Endothelial cell of umbilical vein (primary cell): Measurements from ENCODE around the gene NAV2. TPM values are rescaled to one million over a fixed set of nuclear protein-coding genes. Genes with fewer than 3 reads are reported as not detected.

Experiments used
- BruUV-seq: library from RNA; stranded (reverse); fragments of 400-500 nt; replicated peaks from 2 replicates; lab custom pipeline; 2021; lab: Mats Ljungman, UMichigan
- CTCF ChIA-PET: fragments of 300-600, 350-600 bp; sonication (Branson Sonifier 250); formaldehyde crosslinking; loops from one replicate; lab custom pipeline; 2021; ENCODE audit warnings: antibody characterized with exemption, inconsistent platforms; lab: Charles Lee
- POLR2A ChIA-PET: fragments of 300-600, 350-600 bp; sonication (Branson Sonifier 250); formaldehyde crosslinking; loops from one replicate; lab custom pipeline; 2021; ENCODE audit warnings: antibody characterized with exemption, inconsistent platforms; lab: Charles Lee
- DNase-seq: peaks from one replicate; pipeline ENCODE4 v3.0.0-alpha.2; 2011; ENCODE audit warnings: low read depth, low spot score
- FAIRE-seq: peaks from 2 replicates; lab custom pipeline; 2011; peaks lifted over from hg19 to GRCh38; lab: Jason Lieb, UNC
- H2AFZ ChIP-seq: 2 replicates; pipeline ENCODE4 v1.6.0; 2012; ENCODE audit warnings: low read depth, low read length, control low read depth, inconsistent platforms
- H3K27ac ChIP-seq: 2 replicates; pipeline ENCODE4 v1.5.1; 2011; ENCODE audit warnings: low read depth, mild to moderate bottlenecking, control low read depth, low read length, moderate library complexity; ENCODE audit not compliant: insufficient read depth
- H3K27me3 ChIP-seq, 2 experiments: 2 replicates each; pipeline versions ENCODE4 v1.6.0 to v1.6.1; 2011; ENCODE audit warnings: low read length in 2 of 2, mixed read lengths in 1 of 2; ENCODE audit not compliant: control insufficient read depth in 2 of 2, insufficient read depth in 2 of 2
- H3K36me3 ChIP-seq, 2 experiments: 2 replicates in 1 of 2; 3 replicates in 1 of 2; pipeline ENCODE4 v1.5.1; 2011; ENCODE audit warnings: low read length in 2 of 2, mild to moderate bottlenecking in 1 of 2, moderate library complexity in 1 of 2; ENCODE audit not compliant: control insufficient read depth in 2 of 2, insufficient read depth in 2 of 2; ENCODE audit errors: extremely low read depth in 1 of 2
- H3K4me1 ChIP-seq: 3 replicates; pipeline ENCODE4 v1.5.1; 2011; ENCODE audit warnings: mild to moderate bottlenecking, low read length; ENCODE audit not compliant: control insufficient read depth, insufficient read depth; ENCODE audit errors: extremely low read depth
- H3K4me2 ChIP-seq: 2 replicates; pipeline ENCODE4 v1.6.1; 2011; ENCODE audit warnings: low read length, control low read depth, mixed read lengths; ENCODE audit not compliant: insufficient read depth
- H3K4me3 ChIP-seq, 3 experiments: fragments of 200-600 bp in 1 of 3; sonication (generic), shearing (Covaris generic) in 1 of 3; replicated peaks in 1 of 3; 2 replicates each; pipeline ENCODE4 v1.5.1; 2011 to 2016; ENCODE audit warnings: control low read depth in 3 of 3, low read length in 3 of 3, mild to moderate bottlenecking in 2 of 3, inconsistent platforms in 1 of 3, low read depth in 1 of 3, moderate library complexity in 1 of 3; ENCODE audit not compliant: insufficient read depth in 1 of 3
- H3K79me2 ChIP-seq: 2 replicates; pipeline ENCODE4 v1.6.0; 2012; ENCODE audit warnings: low read length, inconsistent platforms; ENCODE audit not compliant: control insufficient read depth, insufficient read depth
- H3K9ac ChIP-seq: replicated peaks from 2 replicates; pipeline ENCODE3; 2011; ENCODE audit warnings: low read length, control low read depth; ENCODE audit not compliant: insufficient read depth; ENCODE audit errors: extremely low read depth
- H3K9me1 ChIP-seq: replicated peaks from 3 replicates; pipeline ENCODE4 v1.6.0; 2011; ENCODE audit warnings: mild to moderate bottlenecking, low read length; ENCODE audit not compliant: control insufficient read depth, insufficient read depth; ENCODE audit errors: extremely low read depth
- H3K9me3 ChIP-seq: replicated peaks from 2 replicates; pipeline ENCODE4 v1.5.1; 2012; ENCODE audit warnings: low read length, inconsistent platforms; ENCODE audit not compliant: control insufficient read depth, insufficient read depth
- H4K20me1 ChIP-seq: replicated peaks from 2 replicates; pipeline ENCODE3; 2011; ENCODE audit warnings: mild to moderate bottlenecking, low read length; ENCODE audit not compliant: control insufficient read depth, insufficient read depth; ENCODE audit errors: extremely low read depth
- EZH2 ChIP-seq: IDR thresholded peaks from 2 replicates; pipeline ENCODE4 v1.6.1; 2012; ENCODE audit warnings: borderline replicate concordance, low read depth, mild to moderate bottlenecking, moderate library complexity, low read length, inconsistent platforms; ENCODE audit not compliant: severe bottlenecking
- FOS ChIP-seq: IDR thresholded peaks from 2 replicates; pipeline ENCODE4 v1.6.1; 2011; ENCODE audit warnings: mild to moderate bottlenecking, low read length, moderate library complexity, borderline replicate concordance; ENCODE audit not compliant: insufficient read depth
- GATA2 ChIP-seq: IDR thresholded peaks from 2 replicates; pipeline ENCODE4 v1.7.0; 2011; ENCODE audit warnings: low read depth, mild to moderate bottlenecking, moderate library complexity, mixed read lengths, low read length; ENCODE audit not compliant: insufficient read length, insufficient read depth
- JUN ChIP-seq: IDR thresholded peaks from 2 replicates; pipeline ENCODE4 v1.6.1; 2011; ENCODE audit warnings: borderline replicate concordance, low read depth; ENCODE audit not compliant: insufficient read length, insufficient read depth
- MYC ChIP-seq: IDR thresholded peaks from one replicate; pipeline ENCODE4 v1.6.1; 2011; ENCODE audit warnings: mild to moderate bottlenecking, low read depth, low read length
- POLR2A ChIP-seq: IDR thresholded peaks from 2 replicates; pipeline ENCODE4 v1.6.1; 2012; ENCODE audit warnings: low read depth, mild to moderate bottlenecking, control low read depth, low read length
- POLR2AphosphoS5 ChIP-seq: IDR thresholded peaks from 2 replicates; pipeline ENCODE4 v1.6.1; 2012; ENCODE audit warnings: low read depth, mild to moderate bottlenecking, control low read depth, low read length, moderate library complexity; ENCODE audit not compliant: insufficient read depth
- dilution Hi-C: fragments of 300-500 bp; cut with MboI; formaldehyde crosslinking; loops from one replicate; pipeline ENCODE4 v1.15.0; 2019; ENCODE audit warnings: low sequenced_read_pairs; ENCODE audit not compliant: extremely low pct_ligation_motif_present
- intact Hi-C: fragments of 100-400 bp; cut with micrococcal nuclease; formaldehyde crosslinking; loops from one replicate; pipeline ENCODE4 v1.10.0; 2022
- polyA plus RNA-seq, 4 experiments: library from polyadenylated mRNA; depleted of rRNA in 3 of 4; stranded (reverse) in 3 of 4; unstranded in 1 of 4; fragments of >200 nt; gene quantifications; 2 replicates each; pipeline versions ENCODE4 v1.2.1 to v1.2.3, GENCODE V29; 2011 to 2012; ENCODE audit warnings: missing spikeins in 1 of 4
- total RNA-seq: library from RNA; stranded (reverse); gene quantifications from 2 replicates; pipeline ENCODE4 v1.2.3, GENCODE V29; 2021
- TF ChIP-seq, protein P1 (sequence below), 2 donors: IDR thresholded peaks; 1 replicate in 1 of 2; 2 replicates in 1 of 2; pipeline ENCODE4 v1.5.1; 2011; ENCODE audit warnings: low read length in 2 of 2, mild to moderate bottlenecking in 2 of 2, moderate library complexity in 2 of 2, control low read depth in 1 of 2, inconsistent platforms in 1 of 2, low read depth in 1 of 2; ENCODE audit not compliant: insufficient read depth in 1 of 2; ENCODE audit errors: extremely low read depth in 1 of 2
- TF ChIP-seq, protein P2 (sequence below): IDR thresholded peaks from 2 replicates; pipeline ENCODE4 v1.6.1; 2011; ENCODE audit not compliant: insufficient read depth, insufficient read length

Gene NAV2
- total and polyA plus RNA-seq, 2 donors (not counting 3 experiments of a cell fraction or from before 2014, with no cell fraction given), result 10.9 to 68.0 TPM

DNA sequence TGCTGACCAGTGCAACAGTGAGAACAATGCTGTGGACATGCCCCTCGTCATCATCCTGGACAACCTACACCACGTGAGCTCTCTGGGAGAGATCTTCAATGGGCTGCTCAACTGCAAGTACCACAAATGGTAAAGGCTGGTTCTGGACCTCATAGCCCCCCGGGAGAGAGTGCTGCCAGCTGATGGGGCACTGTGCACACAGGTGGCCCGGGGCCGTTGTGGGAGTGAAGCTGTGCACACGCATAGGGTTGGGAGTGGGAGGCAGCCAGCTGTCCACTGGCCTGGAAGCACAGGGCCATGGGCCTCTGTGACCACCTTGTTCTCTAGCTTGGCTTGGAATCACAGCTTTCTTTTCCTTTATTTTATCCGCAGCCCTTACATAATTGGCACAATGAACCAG is 390.6 kb downstream of the NAV2 start:
- intact Hi-C loops, result no loop called here
- FAIRE-seq (no peak), DNase-seq (no peak)
- H3K4me3 ChIP-seq, result no peak overlapping the region
- POLR2A ChIA-PET, result no interaction called here
- H3K27me3 ChIP-seq, result no peaks in the 10 kb centered on the region
- H4K20me1 ChIP-seq, result no peaks in the 10 kb centered on the region
- TF ChIP-seq, protein P1, sequence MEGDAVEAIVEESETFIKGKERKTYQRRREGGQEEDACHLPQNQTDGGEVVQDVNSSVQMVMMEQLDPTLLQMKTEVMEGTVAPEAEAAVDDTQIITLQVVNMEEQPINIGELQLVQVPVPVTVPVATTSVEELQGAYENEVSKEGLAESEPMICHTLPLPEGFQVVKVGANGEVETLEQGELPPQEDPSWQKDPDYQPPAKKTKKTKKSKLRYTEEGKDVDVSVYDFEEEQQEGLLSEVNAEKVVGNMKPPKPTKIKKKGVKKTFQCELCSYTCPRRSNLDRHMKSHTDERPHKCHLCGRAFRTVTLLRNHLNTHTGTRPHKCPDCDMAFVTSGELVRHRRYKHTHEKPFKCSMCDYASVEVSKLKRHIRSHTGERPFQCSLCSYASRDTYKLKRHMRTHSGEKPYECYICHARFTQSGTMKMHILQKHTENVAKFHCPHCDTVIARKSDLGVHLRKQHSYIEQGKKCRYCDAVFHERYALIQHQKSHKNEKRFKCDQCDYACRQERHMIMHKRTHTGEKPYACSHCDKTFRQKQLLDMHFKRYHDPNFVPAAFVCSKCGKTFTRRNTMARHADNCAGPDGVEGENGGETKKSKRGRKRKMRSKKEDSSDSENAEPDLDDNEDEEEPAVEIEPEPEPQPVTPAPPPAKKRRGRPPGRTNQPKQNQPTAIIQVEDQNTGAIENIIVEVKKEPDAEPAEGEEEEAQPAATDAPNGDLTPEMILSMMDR (IDR thresholded peaks at IDR 0.05; ENCODE audit: extremely low read depth in 1 of 2, insufficient read depth in 1 of 2, low read depth in 1 of 2, low read length in 2 of 2), result no peak
- no peak for TF ChIP-seq FOS
- no peak for TF ChIP-seq GATA2
- no peak for TF ChIP-seq JUN
- no peak for TF ChIP-seq POLR2AphosphoS5
- TF ChIP-seq, protein P2, sequence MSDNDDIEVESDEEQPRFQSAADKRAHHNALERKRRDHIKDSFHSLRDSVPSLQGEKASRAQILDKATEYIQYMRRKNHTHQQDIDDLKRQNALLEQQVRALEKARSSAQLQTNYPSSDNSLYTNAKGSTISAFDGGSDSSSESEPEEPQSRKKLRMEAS, result no peak
- TF ChIP-seq MYC, result no peak
- TF ChIP-seq POLR2A, result no peak
- TF ChIP-seq EZH2, result no peak
- no peak overlapping the region for H3K27ac ChIP-seq
- no TSS peak for BruUV-seq
- H3K9me1 ChIP-seq, result no peaks in the 10 kb centered on the region
- H3K79me2 ChIP-seq, result no peaks in the 10 kb centered on the region
- peaks cover 24% of the 10 kb centered on the region for H3K4me1 ChIP-seq
- CTCF ChIA-PET, result interaction anchor here (1.7 to 2.1 kb wide), 2 partner anchors 25 to 29 kb away, joined by 4 to 5 read pairs; no protein-coding TSS in a partner anchor
- dilution Hi-C loops, result no loop called here
- peaks cover 5 to 19% of the 10 kb centered on the region in 2 experiments for H3K36me3 ChIP-seq
- H3K9me3 ChIP-seq, result no peaks in the 10 kb centered on the region
- no peak overlapping the region for H3K4me2 ChIP-seq
- no peak overlapping the region for H2AFZ ChIP-seq
- no peak overlapping the region for H3K9ac ChIP-seq
